A549 (cell line): ENCODE measurements around the gene ADO.

Experiments
- CEBPB ChIP-seq, 2 experiments: fragments of >200 bp in 1 of 2; sonication (Bioruptor Twin) in 1 of 2; formaldehyde crosslinking in 1 of 2; IDR thresholded peaks; 2 replicates each; pipeline ENCODE4 v1.6.1; 2012 to 2016
- CHD2 ChIP-seq: fragments of 150-350 bp; IDR thresholded peaks from 2 replicates; pipeline ENCODE4 v1.6.1; 2014; ENCODE audit warnings: low read length; ENCODE audit not compliant: partially characterized antibody
- EP300 ChIP-seq, 2 experiments: fragments of >200 bp; sonication (Bioruptor Twin); formaldehyde crosslinking; IDR thresholded peaks; 2 replicates in 1 of 2; 3 replicates in 1 of 2; pipeline ENCODE4 v1.6.1; 2016 to 2017
- HEYL ChIP-seq: fragments of 250-450 bp; sonication (Bioruptor Pico); IDR thresholded peaks from 2 replicates; pipeline ENCODE4 v1.8.0; 2021; ENCODE audit warnings: mild to moderate bottlenecking, moderate library complexity
- MAFK ChIP-seq: fragments of 450-650 bp; IDR thresholded peaks from 2 replicates; pipeline ENCODE4 v1.6.1; 2014; ENCODE audit not compliant: partially characterized antibody
- POLR2A ChIP-seq: IDR thresholded peaks from 2 replicates; pipeline ENCODE4 v1.6.1; 2012; ENCODE audit warnings: mild to moderate bottlenecking, low read length
- RAD21 ChIP-seq, 2 experiments: fragments of >200 bp in 1 of 2; sonication (Bioruptor Twin) in 1 of 2; formaldehyde crosslinking in 1 of 2; IDR thresholded peaks in 1 of 2; conservative IDR thresholded peaks in 1 of 2; 2 replicates in 1 of 2; 3 replicates in 1 of 2; pipeline ENCODE4 v1.6.1; 2012 to 2018; ENCODE audit warnings: inconsistent platforms in 1 of 2
- TF ChIP-seq, protein P1 (sequence below): fragments of 450-650 bp; IDR thresholded peaks from 2 replicates; pipeline ENCODE4 v1.6.1; 2014; ENCODE audit warnings: antibody characterized with exemption
- TF ChIP-seq, protein P2 (sequence below): fragments of >200 bp; sonication (Bioruptor Twin); formaldehyde crosslinking; IDR thresholded peaks from 3 replicates; pipeline ENCODE4 v1.5.1; 2016
- TF ChIP-seq, protein P3 (sequence below): IDR thresholded peaks from 2 replicates; pipeline ENCODE4 v1.6.1; 2012
- TF ChIP-seq, protein P4 (sequence below): fragments of 200-600 bp; sonication (generic); IDR thresholded peaks from 2 replicates; pipeline ENCODE4 v1.6.1; 2016; ENCODE audit warnings: antibody characterized with exemption, mild to moderate bottlenecking, moderate library complexity

DNA sequence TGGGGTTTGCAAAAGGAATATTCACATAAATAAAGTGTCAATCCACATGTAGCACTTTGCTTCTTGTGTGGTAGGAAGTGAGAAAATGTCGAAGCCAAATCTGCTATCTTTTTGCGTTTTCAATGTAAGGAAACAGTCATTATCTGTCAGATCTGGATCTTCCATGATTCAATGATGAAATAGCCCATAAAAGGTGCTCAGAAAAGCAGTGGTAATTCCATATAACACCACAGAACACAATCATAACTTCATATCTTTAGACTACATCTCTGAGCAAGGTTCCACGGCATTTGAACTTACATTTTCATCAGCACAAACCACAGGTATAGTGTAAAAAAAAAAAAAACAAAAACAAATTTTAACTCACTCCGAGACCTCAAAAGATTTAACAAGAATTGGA, 51.5 kb downstream of the ADO start:
- TF ChIP-seq POLR2A (no peak), MAFK (no peak), CEBPB (IDR thresholded peaks at IDR 0.05) (no peak), RAD21 (conservative IDR thresholded peaks at IDR 0.05 in 1 of 2, IDR thresholded peaks at IDR 0.05 in 1 of 2) (no peak), EP300 (IDR thresholded peaks at IDR 0.05) (no peak), CHD2 (no peak), HEYL (CRISPR knock-in tag) (no peak)
- TF ChIP-seq, protein P1, sequence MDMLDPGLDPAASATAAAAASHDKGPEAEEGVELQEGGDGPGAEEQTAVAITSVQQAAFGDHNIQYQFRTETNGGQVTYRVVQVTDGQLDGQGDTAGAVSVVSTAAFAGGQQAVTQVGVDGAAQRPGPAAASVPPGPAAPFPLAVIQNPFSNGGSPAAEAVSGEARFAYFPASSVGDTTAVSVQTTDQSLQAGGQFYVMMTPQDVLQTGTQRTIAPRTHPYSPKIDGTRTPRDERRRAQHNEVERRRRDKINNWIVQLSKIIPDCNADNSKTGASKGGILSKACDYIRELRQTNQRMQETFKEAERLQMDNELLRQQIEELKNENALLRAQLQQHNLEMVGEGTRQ: no peak
- TF ChIP-seq, protein P2, sequence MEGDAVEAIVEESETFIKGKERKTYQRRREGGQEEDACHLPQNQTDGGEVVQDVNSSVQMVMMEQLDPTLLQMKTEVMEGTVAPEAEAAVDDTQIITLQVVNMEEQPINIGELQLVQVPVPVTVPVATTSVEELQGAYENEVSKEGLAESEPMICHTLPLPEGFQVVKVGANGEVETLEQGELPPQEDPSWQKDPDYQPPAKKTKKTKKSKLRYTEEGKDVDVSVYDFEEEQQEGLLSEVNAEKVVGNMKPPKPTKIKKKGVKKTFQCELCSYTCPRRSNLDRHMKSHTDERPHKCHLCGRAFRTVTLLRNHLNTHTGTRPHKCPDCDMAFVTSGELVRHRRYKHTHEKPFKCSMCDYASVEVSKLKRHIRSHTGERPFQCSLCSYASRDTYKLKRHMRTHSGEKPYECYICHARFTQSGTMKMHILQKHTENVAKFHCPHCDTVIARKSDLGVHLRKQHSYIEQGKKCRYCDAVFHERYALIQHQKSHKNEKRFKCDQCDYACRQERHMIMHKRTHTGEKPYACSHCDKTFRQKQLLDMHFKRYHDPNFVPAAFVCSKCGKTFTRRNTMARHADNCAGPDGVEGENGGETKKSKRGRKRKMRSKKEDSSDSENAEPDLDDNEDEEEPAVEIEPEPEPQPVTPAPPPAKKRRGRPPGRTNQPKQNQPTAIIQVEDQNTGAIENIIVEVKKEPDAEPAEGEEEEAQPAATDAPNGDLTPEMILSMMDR: no peak
- TF ChIP-seq, protein P3, sequence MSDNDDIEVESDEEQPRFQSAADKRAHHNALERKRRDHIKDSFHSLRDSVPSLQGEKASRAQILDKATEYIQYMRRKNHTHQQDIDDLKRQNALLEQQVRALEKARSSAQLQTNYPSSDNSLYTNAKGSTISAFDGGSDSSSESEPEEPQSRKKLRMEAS: no peak
- TF ChIP-seq, protein P4, sequence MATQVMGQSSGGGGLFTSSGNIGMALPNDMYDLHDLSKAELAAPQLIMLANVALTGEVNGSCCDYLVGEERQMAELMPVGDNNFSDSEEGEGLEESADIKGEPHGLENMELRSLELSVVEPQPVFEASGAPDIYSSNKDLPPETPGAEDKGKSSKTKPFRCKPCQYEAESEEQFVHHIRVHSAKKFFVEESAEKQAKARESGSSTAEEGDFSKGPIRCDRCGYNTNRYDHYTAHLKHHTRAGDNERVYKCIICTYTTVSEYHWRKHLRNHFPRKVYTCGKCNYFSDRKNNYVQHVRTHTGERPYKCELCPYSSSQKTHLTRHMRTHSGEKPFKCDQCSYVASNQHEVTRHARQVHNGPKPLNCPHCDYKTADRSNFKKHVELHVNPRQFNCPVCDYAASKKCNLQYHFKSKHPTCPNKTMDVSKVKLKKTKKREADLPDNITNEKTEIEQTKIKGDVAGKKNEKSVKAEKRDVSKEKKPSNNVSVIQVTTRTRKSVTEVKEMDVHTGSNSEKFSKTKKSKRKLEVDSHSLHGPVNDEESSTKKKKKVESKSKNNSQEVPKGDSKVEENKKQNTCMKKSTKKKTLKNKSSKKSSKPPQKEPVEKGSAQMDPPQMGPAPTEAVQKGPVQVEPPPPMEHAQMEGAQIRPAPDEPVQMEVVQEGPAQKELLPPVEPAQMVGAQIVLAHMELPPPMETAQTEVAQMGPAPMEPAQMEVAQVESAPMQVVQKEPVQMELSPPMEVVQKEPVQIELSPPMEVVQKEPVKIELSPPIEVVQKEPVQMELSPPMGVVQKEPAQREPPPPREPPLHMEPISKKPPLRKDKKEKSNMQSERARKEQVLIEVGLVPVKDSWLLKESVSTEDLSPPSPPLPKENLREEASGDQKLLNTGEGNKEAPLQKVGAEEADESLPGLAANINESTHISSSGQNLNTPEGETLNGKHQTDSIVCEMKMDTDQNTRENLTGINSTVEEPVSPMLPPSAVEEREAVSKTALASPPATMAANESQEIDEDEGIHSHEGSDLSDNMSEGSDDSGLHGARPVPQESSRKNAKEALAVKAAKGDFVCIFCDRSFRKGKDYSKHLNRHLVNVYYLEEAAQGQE: no peak
